Measurements from ENCODE around the gene DDX46.

GRCh38 chr5:134736173-134736812, 22.3 kb upstream of the DDX46 start:
- TF ChIP-seq CTCF (conservative IDR thresholded peaks at IDR 0.05; ENCODE audit: low read length) (no peak), EZH2phosphoT487 (IDR thresholded peaks at IDR 0.05; ENCODE audit: borderline replicate concordance) (no peak)

All from Loucy (cell line).